Endothelial cell of umbilical vein (primary cell): Measurements from ENCODE around the gene PKN2.

Source experiments
- CTCF ChIP-seq, 2 donors: IDR thresholded peaks; 1 replicate in 1 of 2; 2 replicates in 1 of 2; pipeline ENCODE4 v1.5.1; 2011; ENCODE audit warnings: low read length in 2 of 2, mild to moderate bottlenecking in 2 of 2, moderate library complexity in 2 of 2, control low read depth in 1 of 2, inconsistent platforms in 1 of 2, low read depth in 1 of 2; ENCODE audit not compliant: insufficient read depth in 1 of 2; ENCODE audit errors: extremely low read depth in 1 of 2
- POLR2A ChIP-seq: IDR thresholded peaks from 2 replicates; pipeline ENCODE4 v1.6.1; 2012; ENCODE audit warnings: low read depth, mild to moderate bottlenecking, control low read depth, low read length

- no peak for TF ChIP-seq CTCF (IDR thresholded peaks at IDR 0.05; ENCODE audit: extremely low read depth in 1 of 2, insufficient read depth in 1 of 2, low read depth in 1 of 2, low read length in 2 of 2)
- TF ChIP-seq POLR2A, result no peak
These were observed 117.6 kb downstream of the PKN2 start for GRCh38 chr1:88801575-88802208.
